ENCODE measurements around the gene CTCF. TPM values are rescaled to one million over a fixed set of nuclear protein-coding genes. Genes with fewer than 3 reads are reported as not detected.

CTCF gene
- total RNA-seq, 4 donors from 2014 or later, result 41.0 to 49.9 (median 44.2) TPM

DNA sequence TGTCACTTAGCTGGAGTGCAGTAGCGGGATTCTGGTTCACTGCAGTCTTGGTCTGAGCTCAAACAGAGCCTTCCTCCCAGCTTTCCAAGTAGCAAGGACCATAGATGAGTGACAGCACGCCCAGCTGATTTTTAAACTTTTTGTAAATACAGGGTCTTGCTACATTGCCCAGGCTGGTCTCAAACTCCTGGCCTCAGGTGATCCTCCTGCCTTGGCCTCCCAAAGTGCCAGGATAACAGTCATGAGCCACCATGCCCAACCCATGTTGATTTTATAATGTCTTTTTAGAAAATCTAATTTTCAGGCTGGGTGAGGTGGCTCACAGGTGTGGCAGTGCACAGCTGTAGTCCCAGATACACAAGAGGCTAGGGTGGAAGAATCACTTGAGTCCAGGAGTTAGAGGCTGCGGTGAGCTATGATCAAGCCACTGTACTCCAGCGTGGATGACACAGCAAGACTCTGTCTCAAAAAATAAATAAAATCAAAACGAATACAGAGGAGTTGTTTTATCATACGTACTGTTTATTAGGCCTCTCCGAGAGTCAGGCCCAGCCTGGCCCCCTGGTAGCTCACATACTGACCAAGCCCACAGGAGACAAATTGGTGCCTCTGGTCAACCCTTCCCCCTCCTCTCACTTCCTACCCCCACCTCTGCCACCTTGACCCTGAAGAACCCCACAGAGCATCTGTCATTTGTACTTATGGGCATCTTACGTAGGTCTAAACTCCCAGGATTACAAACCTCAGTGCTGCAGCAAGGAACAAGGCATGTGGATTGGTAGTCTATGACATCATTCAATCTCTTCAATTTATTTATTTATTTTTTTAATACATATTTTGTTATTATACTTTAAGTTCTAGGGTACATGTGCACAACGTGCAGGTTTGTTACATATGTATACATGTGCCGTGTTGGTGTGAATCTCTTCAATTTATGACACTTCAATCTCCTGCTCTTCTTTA, 117.9 kb downstream of the CTCF start:
- TF ChIP-seq, protein P1, sequence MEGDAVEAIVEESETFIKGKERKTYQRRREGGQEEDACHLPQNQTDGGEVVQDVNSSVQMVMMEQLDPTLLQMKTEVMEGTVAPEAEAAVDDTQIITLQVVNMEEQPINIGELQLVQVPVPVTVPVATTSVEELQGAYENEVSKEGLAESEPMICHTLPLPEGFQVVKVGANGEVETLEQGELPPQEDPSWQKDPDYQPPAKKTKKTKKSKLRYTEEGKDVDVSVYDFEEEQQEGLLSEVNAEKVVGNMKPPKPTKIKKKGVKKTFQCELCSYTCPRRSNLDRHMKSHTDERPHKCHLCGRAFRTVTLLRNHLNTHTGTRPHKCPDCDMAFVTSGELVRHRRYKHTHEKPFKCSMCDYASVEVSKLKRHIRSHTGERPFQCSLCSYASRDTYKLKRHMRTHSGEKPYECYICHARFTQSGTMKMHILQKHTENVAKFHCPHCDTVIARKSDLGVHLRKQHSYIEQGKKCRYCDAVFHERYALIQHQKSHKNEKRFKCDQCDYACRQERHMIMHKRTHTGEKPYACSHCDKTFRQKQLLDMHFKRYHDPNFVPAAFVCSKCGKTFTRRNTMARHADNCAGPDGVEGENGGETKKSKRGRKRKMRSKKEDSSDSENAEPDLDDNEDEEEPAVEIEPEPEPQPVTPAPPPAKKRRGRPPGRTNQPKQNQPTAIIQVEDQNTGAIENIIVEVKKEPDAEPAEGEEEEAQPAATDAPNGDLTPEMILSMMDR (IDR thresholded peaks at IDR 0.05), result no peak
- no peak for TF ChIP-seq POLR2A (IDR thresholded peaks at IDR 0.05)
- 96% methylated on average over 10 of the region's 10 CpGs for WGBS, 2 donors
- no peak overlapping the region for H3K4me3 ChIP-seq (ENCODE audit: low read depth, poor library complexity, severe bottlenecking)
- intact Hi-C loops (cut with DNase I; ENCODE audit: low total_unique reads), result no loop called here
- DNase-seq (ENCODE audit: low spot score in 2 of 2), result no peak

DNA sequence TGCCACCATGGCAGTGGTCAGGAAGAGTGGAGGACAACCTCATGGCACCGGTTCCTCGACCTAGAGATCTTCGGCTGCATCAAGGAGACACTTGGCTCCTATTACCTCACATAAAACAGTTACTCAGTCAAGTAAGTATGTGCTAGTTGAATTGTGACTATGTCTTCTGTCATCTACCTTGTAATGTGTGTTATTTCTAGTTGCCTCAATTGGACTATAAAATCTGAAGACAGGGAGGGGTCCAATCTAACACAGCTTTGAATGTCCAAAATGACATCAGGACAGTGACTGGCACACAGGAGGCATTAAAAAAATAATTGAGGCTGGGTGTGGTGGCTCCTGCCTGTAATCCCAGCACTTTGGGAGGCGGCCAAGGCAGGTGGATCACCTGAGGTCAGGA, 121.4 kb downstream of the CTCF start:
- TF ChIP-seq, protein P1 (IDR thresholded peaks at IDR 0.05), result no peak
- TF ChIP-seq POLR2A (IDR thresholded peaks at IDR 0.05), result no peak
- no peak overlapping the region for H3K4me3 ChIP-seq (ENCODE audit: low read depth, poor library complexity, severe bottlenecking)
- intact Hi-C loops (cut with DNase I; ENCODE audit: low total_unique reads), result no loop called here
- DNase-seq (ENCODE audit: low spot score in 2 of 2), result no peak
- WGBS, 2 donors, result 78 to 80% methylated on average over 4 of the region's 4 CpGs

DNA sequence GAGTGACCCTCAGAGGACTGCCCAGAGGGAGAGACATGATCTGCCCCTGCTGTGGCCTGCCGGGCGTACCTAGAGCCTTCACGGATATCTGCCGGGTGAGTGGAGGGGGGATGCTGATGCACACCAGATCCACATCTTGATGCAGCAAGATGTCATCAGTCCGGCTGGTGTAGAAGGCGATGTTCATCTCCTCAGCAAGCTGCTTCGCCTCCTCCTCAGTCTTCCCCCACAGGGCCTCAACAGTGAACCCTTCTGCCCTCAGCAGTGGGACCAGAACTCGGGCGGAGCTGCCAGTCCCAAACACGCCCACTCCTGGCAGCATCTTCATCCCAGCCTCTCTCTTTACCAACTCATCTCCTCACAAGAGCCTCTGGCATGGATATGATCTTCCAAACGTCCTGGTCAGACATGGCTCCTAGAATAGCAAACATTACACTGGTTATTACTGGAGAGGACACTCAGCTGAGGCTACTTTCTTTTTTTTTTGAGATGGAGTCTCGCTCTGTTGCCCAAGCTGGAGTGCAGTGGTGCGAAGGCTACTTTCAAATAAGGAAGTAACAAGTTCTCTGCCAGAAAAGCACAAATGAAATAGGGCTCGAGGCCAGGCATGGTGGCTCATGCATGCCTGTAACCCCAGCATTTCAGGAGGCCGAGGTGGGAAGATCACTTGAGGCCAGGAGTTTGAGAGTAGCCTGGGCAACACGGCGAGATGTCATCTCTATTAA, 123.2 kb downstream of the CTCF start:
- intact Hi-C loops (cut with DNase I; ENCODE audit: low total_unique reads), result no loop called here
- TF ChIP-seq, protein P1 (IDR thresholded peaks at IDR 0.05), result no peak
- TF ChIP-seq POLR2A (IDR thresholded peaks at IDR 0.05), result no peak
- DNase-seq (ENCODE audit: low spot score in 2 of 2), result no peak
- 73 to 76% methylated on average over 17 of the region's 17 CpGs for WGBS, 2 donors
- H3K4me3 ChIP-seq (ENCODE audit: low read depth, poor library complexity, severe bottlenecking), result no peak overlapping the region

Other genes starting within 250 kb of the CTCF start
- gene KCTD19, start 235.8 kb upstream of the CTCF start, total RNA-seq, result under 1 TPM in 2 of 4 donors, not detected in 2; 0.11 to 0.32 TPM
- under 1 TPM in 2 of 4 donors, not detected in 2; 0.26 to 0.64 TPM for gene LRRC36, start 235.7 kb upstream of the CTCF start, total RNA-seq
- gene TPPP3, start 169.0 kb upstream of the CTCF start, total RNA-seq, result 100 to 1,000 TPM in 2 of 4 donors, 10 to 100 TPM in 2; 29.6 to 197 (median 89.7) TPM
- 10 to 100 TPM; 15.1 to 24.7 (median 21.4) TPM for gene ZDHHC1, start 146.0 kb upstream of the CTCF start, total RNA-seq
- gene HSD11B2, start 131.4 kb upstream of the CTCF start, total RNA-seq, result 100 to 1,000 TPM in 1 of 4 donors, 10 to 100 TPM in 3; 63.2 to 121 (median 80.8) TPM
- 100 to 1,000 TPM; 114 to 141 (median 131) TPM for gene ATP6V0D1, start 81.4 kb upstream of the CTCF start, total RNA-seq
- not detected for gene AGRP, start 79.0 kb upstream of the CTCF start, total RNA-seq
- gene RIPOR1, start 33.7 kb upstream of the CTCF start, total RNA-seq, result 10 to 100 TPM; 19.3 to 28.6 (median 23.6) TPM
- gene CARMIL2, start 82.6 kb downstream of the CTCF start, total RNA-seq, result 1 to 10 TPM in 2 of 4 donors, under 1 TPM in 2; 0.91 to 4.7 (median 1.9) TPM
- 10 to 100 TPM; 18.7 to 31.1 (median 23.4) TPM for gene ACD, start 97.7 kb downstream of the CTCF start, total RNA-seq
- 1 to 10 TPM; 2.1 to 3.5 (median 2.4) TPM for gene PARD6A, start 98.4 kb downstream of the CTCF start, total RNA-seq
- gene ENKD1, start 104.2 kb downstream of the CTCF start, total RNA-seq, result 10 to 100 TPM; 14.5 to 21.2 (median 17.5) TPM
- 10 to 100 TPM in 1 of 4 donors, 1 to 10 TPM in 3; 2.2 to 10.4 (median 7.2) TPM for gene C16orf86, start 104.3 kb downstream of the CTCF start, total RNA-seq
- 10 to 100 TPM; 31.7 to 41.4 (median 33.5) TPM for gene GFOD2, start 156.8 kb downstream of the CTCF start, total RNA-seq
- 10 to 100 TPM; 15.0 to 24.6 (median 17.9) TPM for gene RANBP10, start 244.0 kb downstream of the CTCF start, total RNA-seq
- under 1 TPM in 3 of 4 donors, not detected in 1; 0.15 to 0.75 (median 0.15) TPM for gene TSNAXIP1, start 244.4 kb downstream of the CTCF start, total RNA-seq

Measured in lower leg skin (tissue), 4 donors.